Endothelial cell of umbilical vein (primary cell): Measurements from ENCODE around the gene AJAP1. TPM values are rescaled to one million over a fixed set of nuclear protein-coding genes. Genes with fewer than 3 reads are reported as not detected.

ENCODE experiments used
- BruUV-seq: library from RNA; stranded (reverse); fragments of 400-500 nt; replicated peaks from 2 replicates; lab custom pipeline; 2021; lab: Mats Ljungman, UMichigan
- CTCF ChIA-PET: fragments of 300-600, 350-600 bp; sonication (Branson Sonifier 250); formaldehyde crosslinking; loops from one replicate; lab custom pipeline; 2021; ENCODE audit warnings: antibody characterized with exemption, inconsistent platforms; lab: Charles Lee
- POLR2A ChIA-PET: fragments of 300-600, 350-600 bp; sonication (Branson Sonifier 250); formaldehyde crosslinking; loops from one replicate; lab custom pipeline; 2021; ENCODE audit warnings: antibody characterized with exemption, inconsistent platforms; lab: Charles Lee
- DNase-seq: peaks from one replicate; pipeline ENCODE4 v3.0.0-alpha.2; 2011; ENCODE audit warnings: low read depth, low spot score
- FAIRE-seq: peaks from 2 replicates; lab custom pipeline; 2011; peaks lifted over from hg19 to GRCh38; lab: Jason Lieb, UNC
- H2AFZ ChIP-seq: 2 replicates; pipeline ENCODE4 v1.6.0; 2012; ENCODE audit warnings: low read depth, low read length, control low read depth, inconsistent platforms
- H3K27ac ChIP-seq: 2 replicates; pipeline ENCODE4 v1.5.1; 2011; ENCODE audit warnings: low read depth, mild to moderate bottlenecking, control low read depth, low read length, moderate library complexity; ENCODE audit not compliant: insufficient read depth
- H3K27me3 ChIP-seq, 2 experiments: 2 replicates each; pipeline versions ENCODE4 v1.6.0 to v1.6.1; 2011; ENCODE audit warnings: low read length in 2 of 2, mixed read lengths in 1 of 2; ENCODE audit not compliant: control insufficient read depth in 2 of 2, insufficient read depth in 2 of 2
- H3K36me3 ChIP-seq, 2 experiments: 2 replicates in 1 of 2; 3 replicates in 1 of 2; pipeline ENCODE4 v1.5.1; 2011; ENCODE audit warnings: low read length in 2 of 2, mild to moderate bottlenecking in 1 of 2, moderate library complexity in 1 of 2; ENCODE audit not compliant: control insufficient read depth in 2 of 2, insufficient read depth in 2 of 2; ENCODE audit errors: extremely low read depth in 1 of 2
- H3K4me1 ChIP-seq: 3 replicates; pipeline ENCODE4 v1.5.1; 2011; ENCODE audit warnings: mild to moderate bottlenecking, low read length; ENCODE audit not compliant: control insufficient read depth, insufficient read depth; ENCODE audit errors: extremely low read depth
- H3K4me2 ChIP-seq: 2 replicates; pipeline ENCODE4 v1.6.1; 2011; ENCODE audit warnings: low read length, control low read depth, mixed read lengths; ENCODE audit not compliant: insufficient read depth
- H3K4me3 ChIP-seq, 3 experiments: fragments of 200-600 bp in 1 of 3; sonication (generic), shearing (Covaris generic) in 1 of 3; replicated peaks in 1 of 3; 2 replicates each; pipeline ENCODE4 v1.5.1; 2011 to 2016; ENCODE audit warnings: control low read depth in 3 of 3, low read length in 3 of 3, mild to moderate bottlenecking in 2 of 3, inconsistent platforms in 1 of 3, low read depth in 1 of 3, moderate library complexity in 1 of 3; ENCODE audit not compliant: insufficient read depth in 1 of 3
- H3K79me2 ChIP-seq: 2 replicates; pipeline ENCODE4 v1.6.0; 2012; ENCODE audit warnings: low read length, inconsistent platforms; ENCODE audit not compliant: control insufficient read depth, insufficient read depth
- H3K9ac ChIP-seq: replicated peaks from 2 replicates; pipeline ENCODE3; 2011; ENCODE audit warnings: low read length, control low read depth; ENCODE audit not compliant: insufficient read depth; ENCODE audit errors: extremely low read depth
- H3K9me1 ChIP-seq: replicated peaks from 3 replicates; pipeline ENCODE4 v1.6.0; 2011; ENCODE audit warnings: mild to moderate bottlenecking, low read length; ENCODE audit not compliant: control insufficient read depth, insufficient read depth; ENCODE audit errors: extremely low read depth
- H3K9me3 ChIP-seq: replicated peaks from 2 replicates; pipeline ENCODE4 v1.5.1; 2012; ENCODE audit warnings: low read length, inconsistent platforms; ENCODE audit not compliant: control insufficient read depth, insufficient read depth
- H4K20me1 ChIP-seq: replicated peaks from 2 replicates; pipeline ENCODE3; 2011; ENCODE audit warnings: mild to moderate bottlenecking, low read length; ENCODE audit not compliant: control insufficient read depth, insufficient read depth; ENCODE audit errors: extremely low read depth
- CTCF ChIP-seq, 2 donors: IDR thresholded peaks; 1 replicate in 1 of 2; 2 replicates in 1 of 2; pipeline ENCODE4 v1.5.1; 2011; ENCODE audit warnings: low read length in 2 of 2, mild to moderate bottlenecking in 2 of 2, moderate library complexity in 2 of 2, control low read depth in 1 of 2, inconsistent platforms in 1 of 2, low read depth in 1 of 2; ENCODE audit not compliant: insufficient read depth in 1 of 2; ENCODE audit errors: extremely low read depth in 1 of 2
- EZH2 ChIP-seq: IDR thresholded peaks from 2 replicates; pipeline ENCODE4 v1.6.1; 2012; ENCODE audit warnings: borderline replicate concordance, low read depth, mild to moderate bottlenecking, moderate library complexity, low read length, inconsistent platforms; ENCODE audit not compliant: severe bottlenecking
- FOS ChIP-seq: IDR thresholded peaks from 2 replicates; pipeline ENCODE4 v1.6.1; 2011; ENCODE audit warnings: mild to moderate bottlenecking, low read length, moderate library complexity, borderline replicate concordance; ENCODE audit not compliant: insufficient read depth
- GATA2 ChIP-seq: IDR thresholded peaks from 2 replicates; pipeline ENCODE4 v1.7.0; 2011; ENCODE audit warnings: low read depth, mild to moderate bottlenecking, moderate library complexity, mixed read lengths, low read length; ENCODE audit not compliant: insufficient read length, insufficient read depth
- JUN ChIP-seq: IDR thresholded peaks from 2 replicates; pipeline ENCODE4 v1.6.1; 2011; ENCODE audit warnings: borderline replicate concordance, low read depth; ENCODE audit not compliant: insufficient read length, insufficient read depth
- MAX ChIP-seq: IDR thresholded peaks from 2 replicates; pipeline ENCODE4 v1.6.1; 2011; ENCODE audit not compliant: insufficient read depth, insufficient read length
- MYC ChIP-seq: IDR thresholded peaks from one replicate; pipeline ENCODE4 v1.6.1; 2011; ENCODE audit warnings: mild to moderate bottlenecking, low read depth, low read length
- POLR2A ChIP-seq: IDR thresholded peaks from 2 replicates; pipeline ENCODE4 v1.6.1; 2012; ENCODE audit warnings: low read depth, mild to moderate bottlenecking, control low read depth, low read length
- POLR2AphosphoS5 ChIP-seq: IDR thresholded peaks from 2 replicates; pipeline ENCODE4 v1.6.1; 2012; ENCODE audit warnings: low read depth, mild to moderate bottlenecking, control low read depth, low read length, moderate library complexity; ENCODE audit not compliant: insufficient read depth
- dilution Hi-C: fragments of 300-500 bp; cut with MboI; formaldehyde crosslinking; loops from one replicate; pipeline ENCODE4 v1.15.0; 2019; ENCODE audit warnings: low sequenced_read_pairs; ENCODE audit not compliant: extremely low pct_ligation_motif_present
- intact Hi-C: fragments of 100-400 bp; cut with micrococcal nuclease; formaldehyde crosslinking; loops from one replicate; pipeline ENCODE4 v1.10.0; 2022
- polyA plus RNA-seq, 4 experiments: library from polyadenylated mRNA; depleted of rRNA in 3 of 4; stranded (reverse) in 3 of 4; unstranded in 1 of 4; fragments of >200 nt; gene quantifications; 2 replicates each; pipeline versions ENCODE4 v1.2.1 to v1.2.3, GENCODE V29; 2011 to 2012; ENCODE audit warnings: missing spikeins in 1 of 4
- total RNA-seq: library from RNA; stranded (reverse); gene quantifications from 2 replicates; pipeline ENCODE4 v1.2.3, GENCODE V29; 2021

AJAP1 gene
- total and polyA plus RNA-seq, 2 donors (not counting 3 experiments of a cell fraction or from before 2014, with no cell fraction given) = not detected

- H3K79me2 ChIP-seq = no peaks in the 10 kb centered on the region
- no peaks in the 10 kb centered on the region for H3K4me1 ChIP-seq
- ChIA-PET POLR2A (no interaction called here), CTCF (no interaction called here)
- no peak overlapping the region for H3K4me2 ChIP-seq
- intact Hi-C loops = no loop called here
- H4K20me1 ChIP-seq = no peaks in the 10 kb centered on the region
- no TSS peak for BruUV-seq
- dilution Hi-C loops = no loop called here
- H3K9ac ChIP-seq = no peak overlapping the region
- H3K36me3 ChIP-seq = no peaks in the 10 kb centered on the region
- H3K9me1 ChIP-seq = no peaks in the 10 kb centered on the region
- no peak for DNase-seq
- H3K27ac ChIP-seq = no peak overlapping the region
- H2AFZ ChIP-seq = no peak overlapping the region
- H3K27me3 ChIP-seq = no peaks in the 10 kb centered on the region
- H3K4me3 ChIP-seq = no peak overlapping the region
- FAIRE-seq = no peak
- TF ChIP-seq GATA2 (no peak), MAX (no peak), MYC (no peak), FOS (no peak), EZH2 (no peak), JUN (no peak), CTCF (IDR thresholded peaks at IDR 0.05; ENCODE audit: extremely low read depth in 1 of 2, insufficient read depth in 1 of 2, low read depth in 1 of 2, low read length in 2 of 2) (no peak), POLR2AphosphoS5 (no peak), POLR2A (no peak)
- peaks cover 6% of the 10 kb centered on the region for H3K9me3 ChIP-seq
Measured at GRCh38 chr1:4773226-4773625, 118.8 kb downstream of the AJAP1 start.
